ENCODE data around the gene TVP23B. TPM values are rescaled to one million over a fixed set of nuclear protein-coding genes. Genes with fewer than 3 reads are reported as not detected.
A peak's percentile ranks its signal among the peaks of the same experiment; 100 is the strongest.
"Not testable (repeated sequence)": the region's sequence is repeated elsewhere in the genome, so short reads cannot be mapped to it uniquely, and the experiment has no call there.

The TVP23B gene
- polyA plus RNA-seq (ENCODE audit: insufficient read length): 21.0 TPM

GRCh38 chr17:18780991-18781718, at the start of gene TVP23B:
Gene TVP23B (plus strand): TSS chr17:18781183. CDS start chr17:18781294, 111 bp downstream.
- DNase-seq (ENCODE audit: low read depth): peak; percentile 69

GRCh38 chr17:18732438-18732837, 48.5 kb upstream of the TVP23B start:
- DNase-seq (ENCODE audit: low read depth): not testable (repeated sequence)

GRCh38 chr17:18733350-18733749, 47.6 kb upstream of the TVP23B start:
- DNase-seq (ENCODE audit: low read depth): not testable (repeated sequence)

GRCh38 chr17:18739616-18740391, 41.2 kb upstream of the TVP23B start:
- not testable (repeated sequence) for DNase-seq (ENCODE audit: low read depth)

- not testable (repeated sequence) for DNase-seq (ENCODE audit: low read depth)
Observed at GRCh38 chr17:18741228-18741627, 39.8 kb upstream of the TVP23B start.

GRCh38 chr17:18743699-18744421, 37.1 kb upstream of the TVP23B start, which contains the start of gene FBXW10:
Gene FBXW10 (plus strand): TSS chr17:18744054. CDS start chr17:18744245, 191 bp downstream.
- not testable (repeated sequence) for DNase-seq (ENCODE audit: low read depth)

- DNase-seq (ENCODE audit: low read depth): not testable (repeated sequence)
Observed at GRCh38 chr17:18744726-18745125, 36.3 kb upstream of the TVP23B start.

GRCh38 chr17:18746551-18746950, 34.4 kb upstream of the TVP23B start:
- DNase-seq (ENCODE audit: low read depth): not testable (repeated sequence)

- not testable (repeated sequence) for DNase-seq (ENCODE audit: low read depth)
Observed at GRCh38 chr17:18747501-18747900, 33.5 kb upstream of the TVP23B start.

- DNase-seq (ENCODE audit: low read depth): not testable (repeated sequence)
Observed at GRCh38 chr17:18750242-18750641, 30.7 kb upstream of the TVP23B start.

GRCh38 chr17:18753829-18754409, 27.1 kb upstream of the TVP23B start:
- DNase-seq (ENCODE audit: low read depth): not testable (repeated sequence)

GRCh38 chr17:18755969-18756368, 25.0 kb upstream of the TVP23B start:
- not testable (repeated sequence) for DNase-seq (ENCODE audit: low read depth)

GRCh38 chr17:18757368-18758044, 23.5 kb upstream of the TVP23B start:
- DNase-seq (ENCODE audit: low read depth): not testable (repeated sequence)

- DNase-seq (ENCODE audit: low read depth): not testable (repeated sequence)
Observed at GRCh38 chr17:18758344-18758743, 22.6 kb upstream of the TVP23B start.

- not testable (repeated sequence) for DNase-seq (ENCODE audit: low read depth)
Observed at GRCh38 chr17:18760221-18760620, 20.8 kb upstream of the TVP23B start.

GRCh38 chr17:18770572-18770971, 10.4 kb upstream of the TVP23B start:
- not testable (repeated sequence) for DNase-seq (ENCODE audit: low read depth)

- not testable (repeated sequence) for DNase-seq (ENCODE audit: low read depth)
Observed at GRCh38 chr17:18771066-18771465, 9.9 kb upstream of the TVP23B start.

- no peak for DNase-seq (ENCODE audit: low read depth)
Observed at GRCh38 chr17:18772471-18772870, 8.5 kb upstream of the TVP23B start.

GRCh38 chr17:18781805-18782204, 822 bp downstream of the TVP23B start:
- not testable (repeated sequence) for DNase-seq (ENCODE audit: low read depth)

- not testable (repeated sequence) for DNase-seq (ENCODE audit: low read depth)
Observed at GRCh38 chr17:18785933-18786332, 5.0 kb downstream of the TVP23B start.

GRCh38 chr17:18786890-18787289, 5.9 kb downstream of the TVP23B start:
- not testable (repeated sequence) for DNase-seq (ENCODE audit: low read depth)

All from forelimb muscle (tissue), 1 donor.